Effector memory CD8-positive, alpha-beta T cell (primary cell): ENCODE measurements around the gene NUB1.
A peak's percentile ranks its signal among the peaks of the same experiment; 100 is the strongest.

Experiments used
- ATAC-seq: fragments of 150-1000 bp; cut with Tn5 transposase; replicated peaks from 2 replicates; pipeline ENCODE4 v1.10.0; 2021; ENCODE audit warnings: mild to moderate bottlenecking, moderate library complexity
- DNase-seq, 3 experiments: peaks; one replicate each; pipeline ENCODE4 v3.0.0; 2021
- H3K27ac Mint-ChIP-seq, 2 donors: one replicate each; pipeline ENCODE4 v1.8.0; 2022; ENCODE audit warnings: mild to moderate bottlenecking in 2 of 2, mixed read lengths in 2 of 2, moderate library complexity in 2 of 2
- H3K27me3 Mint-ChIP-seq, 2 donors: one replicate each; pipeline ENCODE4 v1.8.0; 2022; ENCODE audit warnings: mixed read lengths in 2 of 2
- H3K36me3 Mint-ChIP-seq: one replicate; pipeline ENCODE4 v1.8.0; 2022; ENCODE audit warnings: mild to moderate bottlenecking, moderate library complexity, mixed read lengths; ENCODE audit not compliant: insufficient read depth
- H3K4me1 Mint-ChIP-seq, 2 donors: one replicate each; pipeline ENCODE4 v1.8.0; 2022; ENCODE audit warnings: low read depth in 2 of 2, mixed read lengths in 2 of 2
- H3K4me3 Mint-ChIP-seq, 2 donors: one replicate each; pipeline ENCODE4 v1.8.0; 2022; ENCODE audit warnings: mild to moderate bottlenecking in 2 of 2, mixed read lengths in 2 of 2, moderate library complexity in 2 of 2
- H3K9me3 Mint-ChIP-seq, 2 donors: one replicate each; pipeline ENCODE4 v1.8.0; 2022; ENCODE audit warnings: mixed read lengths in 2 of 2

Gene NUB1

GRCh38 chr7:151405588-151405987 lies 64.0 kb downstream of the NUB1 start:
- no peak for DNase-seq
- H3K36me3 Mint-ChIP-seq = peaks cover 31% of the 10 kb centered on the region
- H3K9me3 Mint-ChIP-seq = no peaks in the 10 kb centered on the region
- H3K4me3 Mint-ChIP-seq = peak overlapping the region in 1 of 2 donors; percentile 12
- ATAC-seq = no peak
- peaks cover under 1 to 2% of the 10 kb centered on the region in 2 donors for H3K27me3 Mint-ChIP-seq
- peaks cover 9 to 34% of the 10 kb centered on the region in 2 donors for H3K4me1 Mint-ChIP-seq
- peak overlapping the region in 1 of 2 donors; percentile 98 for H3K27ac Mint-ChIP-seq

- Mint-ChIP-seq H3K27me3 (peaks cover 8 to 9% of the 10 kb centered on the region in 2 donors), H3K27ac (peak overlapping the region; percentile 77 to 98), H3K4me1 (peaks cover 16 to 36% of the 10 kb centered on the region in 2 donors), H3K4me3 (no peak overlapping the region), H3K36me3 (peaks cover 38% of the 10 kb centered on the region), H3K9me3 (no peaks in the 10 kb centered on the region)
- no peak for DNase-seq
- no peak for ATAC-seq
Measured at GRCh38 chr7:151406051-151406875, 64.7 kb downstream of the NUB1 start.

GRCh38 chr7:151406886-151407583 lies 65.4 kb downstream of the NUB1 start:
- peaks cover 15 to 41% of the 10 kb centered on the region in 2 donors for H3K4me1 Mint-ChIP-seq
- no peaks in the 10 kb centered on the region for H3K9me3 Mint-ChIP-seq
- H3K27ac Mint-ChIP-seq = peak overlapping the region; percentile 77 to 98
- peaks cover 11 to 16% of the 10 kb centered on the region in 2 donors for H3K27me3 Mint-ChIP-seq
- DNase-seq = no peak
- ATAC-seq = no peak
- H3K4me3 Mint-ChIP-seq = no peak overlapping the region
- peaks cover 45% of the 10 kb centered on the region for H3K36me3 Mint-ChIP-seq

- H3K27me3 Mint-ChIP-seq = peaks cover 17 to 21% of the 10 kb centered on the region in 2 donors
- H3K4me1 Mint-ChIP-seq = peaks cover 17 to 45% of the 10 kb centered on the region in 2 donors
- H3K27ac Mint-ChIP-seq = peak overlapping the region; percentile 93 to 98
- H3K4me3 Mint-ChIP-seq = peak overlapping the region; percentile 65 to 87
- DNase-seq (no peak), ATAC-seq (no peak)
- H3K36me3 Mint-ChIP-seq = peaks cover 51% of the 10 kb centered on the region
- H3K9me3 Mint-ChIP-seq = no peaks in the 10 kb centered on the region
Measured at GRCh38 chr7:151408498-151408838, 66.9 kb downstream of the NUB1 start.

GRCh38 chr7:151408839-151409666 lies 67.4 kb downstream of the NUB1 start:
- Mint-ChIP-seq H3K27me3 (peaks cover 17 to 21% of the 10 kb centered on the region in 2 donors), H3K4me1 (peaks cover 18 to 44% of the 10 kb centered on the region in 2 donors), H3K36me3 (peaks cover 51% of the 10 kb centered on the region), H3K4me3 (peak overlapping the region; percentile 65 to 87), H3K9me3 (no peaks in the 10 kb centered on the region), H3K27ac (peak overlapping the region; percentile 93 to 98)
- peak; percentile 76 to 83 (median 79) for DNase-seq
- ATAC-seq = peak; percentile 79

- Mint-ChIP-seq H3K4me3 (peak within 1 kb of the TSS; percentile 73 to 87), H3K36me3 (peaks cover 51% of the 10 kb centered on the region), H3K27ac (peak within 1 kb of the TSS; percentile 93 to 98), H3K4me1 (peaks cover 22 to 43% of the 10 kb centered on the region in 2 donors), H3K27me3 (peaks cover 17 to 21% of the 10 kb centered on the region in 2 donors), H3K9me3 (no peaks in the 10 kb centered on the region)
- ATAC-seq (peak; percentile 4), DNase-seq (peak; percentile 40 to 47 (median 40))
Measured at GRCh38 chr7:151409667-151410404, 68.2 kb downstream of the NUB1 start, which contains the start of gene WDR86. Gene WDR86 (minus strand): TSS chr7:151410038. CDS start chr7:151409589, 449 bp downstream.

GRCh38 chr7:151410405-151411390 lies 69.1 kb downstream of the NUB1 start:
- Mint-ChIP-seq H3K4me1 (peaks cover 22 to 42% of the 10 kb centered on the region in 2 donors), H3K9me3 (no peaks in the 10 kb centered on the region), H3K36me3 (peaks cover 47% of the 10 kb centered on the region), H3K4me3 (peak overlapping the region; percentile 73 to 87), H3K27me3 (peaks cover 17 to 21% of the 10 kb centered on the region in 2 donors), H3K27ac (peak overlapping the region; percentile 93 to 98)
- peak in 2 of 3 experiments; percentile 44 to 54 for DNase-seq
- ATAC-seq = peak; percentile 13

GRCh38 chr7:151411551-151411950 lies 69.9 kb downstream of the NUB1 start:
- peak overlapping the region; percentile 73 to 87 for H3K4me3 Mint-ChIP-seq
- peaks cover 17 to 21% of the 10 kb centered on the region in 2 donors for H3K27me3 Mint-ChIP-seq
- DNase-seq = no peak
- peak overlapping the region; percentile 93 to 98 for H3K27ac Mint-ChIP-seq
- ATAC-seq = no peak
- H3K4me1 Mint-ChIP-seq = peaks cover 22 to 37% of the 10 kb centered on the region in 2 donors
- H3K9me3 Mint-ChIP-seq = no peaks in the 10 kb centered on the region
- H3K36me3 Mint-ChIP-seq = peaks cover 45% of the 10 kb centered on the region

GRCh38 chr7:151412318-151412717 lies 70.7 kb downstream of the NUB1 start:
- Mint-ChIP-seq H3K36me3 (peaks cover 45% of the 10 kb centered on the region), H3K27me3 (peaks cover 17 to 29% of the 10 kb centered on the region in 2 donors), H3K4me3 (peak overlapping the region in 1 of 2 donors; percentile 87), H3K27ac (peak overlapping the region in 1 of 2 donors; percentile 98), H3K9me3 (no peaks in the 10 kb centered on the region), H3K4me1 (peaks cover 22 to 38% of the 10 kb centered on the region in 2 donors)
- ATAC-seq (no peak), DNase-seq (no peak)

GRCh38 chr7:151413241-151413640 lies 71.6 kb downstream of the NUB1 start:
- no peaks in the 10 kb centered on the region for H3K9me3 Mint-ChIP-seq
- DNase-seq (no peak), ATAC-seq (no peak)
- H3K4me1 Mint-ChIP-seq = peaks cover 22 to 36% of the 10 kb centered on the region in 2 donors
- peaks cover 44% of the 10 kb centered on the region for H3K36me3 Mint-ChIP-seq
- peak overlapping the region in 1 of 2 donors; percentile 18 for H3K4me3 Mint-ChIP-seq
- H3K27ac Mint-ChIP-seq = no peak overlapping the region
- H3K27me3 Mint-ChIP-seq = peaks cover 17 to 31% of the 10 kb centered on the region in 2 donors

GRCh38 chr7:151415375-151416105 lies 73.9 kb downstream of the NUB1 start:
- ATAC-seq = peak; percentile 53
- H3K27me3 Mint-ChIP-seq = peaks cover 20 to 35% of the 10 kb centered on the region in 2 donors
- peaks cover 17 to 30% of the 10 kb centered on the region in 2 donors for H3K4me1 Mint-ChIP-seq

More at GRCh38 chr7:151415375-151416105, 73.9 kb downstream of the NUB1 start:
- no peak overlapping the region for H3K27ac Mint-ChIP-seq
- H3K4me3 Mint-ChIP-seq = no peak overlapping the region
- H3K9me3 Mint-ChIP-seq = peaks cover 0 to 4% of the 10 kb centered on the region in 2 donors
- DNase-seq = no peak
- H3K36me3 Mint-ChIP-seq = peaks cover 21% of the 10 kb centered on the region
